HK-2 (cell line): ENCODE data around the gene MPHOSPH10.
"Not testable (repeated sequence)": the region's sequence is repeated elsewhere in the genome, so short reads cannot be mapped to it uniquely, and the experiment has no call there.

ENCODE experiments used
- DNase-seq: peaks from one replicate; pipeline ENCODE4 v3.0.0-alpha.2; 2018; ENCODE audit not compliant: unreplicated experiment

MPHOSPH10 gene

DNA sequence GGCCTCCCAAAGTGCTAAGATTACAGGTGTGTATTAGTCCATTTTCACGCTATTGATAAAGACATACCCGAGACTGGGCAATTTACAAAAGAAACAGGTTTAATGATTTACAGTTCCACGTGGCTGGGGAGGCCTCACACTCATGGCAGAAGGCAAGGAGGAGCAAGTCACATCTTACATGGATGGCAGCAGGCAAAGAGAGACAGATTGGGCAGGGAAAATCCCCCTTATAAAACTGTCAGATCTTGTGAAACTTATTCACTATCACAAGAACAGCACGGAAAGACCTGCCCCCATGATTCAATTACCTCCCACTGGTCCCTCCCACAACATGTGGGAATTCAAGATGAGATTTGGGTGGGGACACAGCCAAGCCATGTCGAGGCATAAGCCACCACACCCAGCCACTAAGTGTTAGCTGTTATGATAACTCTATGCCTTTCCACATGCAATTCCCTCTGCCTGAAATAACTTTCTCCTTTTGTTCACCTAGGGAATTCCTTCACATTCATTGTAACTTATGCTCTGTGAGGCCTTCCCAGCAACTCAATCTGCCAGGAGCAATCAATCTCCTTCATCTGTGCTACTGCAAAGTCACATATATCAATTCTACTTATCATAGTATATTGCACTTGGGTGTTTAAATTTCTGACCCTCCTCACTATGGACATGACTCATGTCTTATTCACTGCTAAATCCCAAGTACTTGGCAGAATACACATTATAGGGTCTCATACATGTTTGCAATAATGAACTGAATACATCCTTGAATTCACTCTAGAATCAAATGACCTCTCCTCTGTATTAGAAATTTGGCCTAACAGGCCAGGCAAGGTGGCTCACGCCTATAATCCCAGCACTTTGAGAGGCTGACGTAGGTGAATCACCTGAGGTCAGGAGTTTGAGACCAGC lies 7.8 kb upstream of the MPHOSPH10 start:
- no peak for DNase-seq

DNA sequence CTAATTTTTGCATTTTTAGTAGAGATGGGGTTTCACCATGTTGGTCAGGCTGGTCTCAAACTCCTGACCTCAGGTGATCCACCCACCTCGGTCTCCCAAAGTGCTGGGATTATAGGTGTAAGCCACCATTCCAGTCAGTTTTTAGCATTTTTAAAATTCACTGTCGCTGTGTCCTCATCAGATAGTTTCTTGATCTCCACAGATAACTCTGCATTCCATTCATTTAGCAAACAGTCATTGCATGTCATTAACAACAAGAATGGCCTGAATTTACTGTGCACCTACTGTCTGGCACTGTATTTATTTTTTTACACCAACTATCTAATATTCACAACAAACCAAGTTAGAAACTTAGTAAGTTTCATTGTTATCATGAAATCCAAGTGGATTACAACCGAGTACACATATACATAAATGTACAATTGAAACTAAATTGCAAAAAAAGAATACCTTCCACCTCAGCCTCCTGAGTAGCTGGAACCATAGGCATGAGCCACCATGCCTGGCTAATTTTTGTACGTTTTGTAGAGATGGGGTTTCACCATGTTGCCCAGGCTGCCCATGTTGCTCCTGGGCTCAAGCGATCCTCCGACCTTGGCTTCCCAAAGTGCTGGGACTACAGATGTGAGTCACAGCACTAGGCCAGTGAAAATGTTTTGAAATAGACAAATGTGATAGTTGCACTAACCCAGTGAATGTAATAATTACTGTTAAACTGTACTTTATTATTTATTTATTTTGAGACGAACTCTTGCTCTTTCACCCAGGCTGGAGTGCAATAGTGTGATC lies 4.7 kb upstream of the MPHOSPH10 start:
- DNase-seq = no peak

DNA sequence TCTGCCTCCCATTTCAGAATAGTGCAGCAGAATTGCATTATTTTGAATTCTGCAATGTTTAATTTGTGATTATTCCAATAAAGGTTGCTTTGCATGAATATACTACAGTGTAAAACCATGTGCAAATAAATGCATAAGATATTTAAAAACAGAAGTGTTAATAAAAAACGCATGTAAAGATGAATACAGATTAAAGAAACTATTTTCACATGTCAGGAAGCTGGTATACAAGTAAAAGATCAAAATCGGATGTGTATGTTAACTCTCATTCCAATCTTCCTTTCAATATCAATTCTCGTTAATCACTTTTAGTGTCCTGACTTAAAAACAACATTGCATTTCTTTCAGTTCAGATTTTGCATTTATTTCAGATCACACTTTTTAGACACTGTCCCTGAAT lies 3.5 kb upstream of the MPHOSPH10 start:
- no peak for DNase-seq

DNA sequence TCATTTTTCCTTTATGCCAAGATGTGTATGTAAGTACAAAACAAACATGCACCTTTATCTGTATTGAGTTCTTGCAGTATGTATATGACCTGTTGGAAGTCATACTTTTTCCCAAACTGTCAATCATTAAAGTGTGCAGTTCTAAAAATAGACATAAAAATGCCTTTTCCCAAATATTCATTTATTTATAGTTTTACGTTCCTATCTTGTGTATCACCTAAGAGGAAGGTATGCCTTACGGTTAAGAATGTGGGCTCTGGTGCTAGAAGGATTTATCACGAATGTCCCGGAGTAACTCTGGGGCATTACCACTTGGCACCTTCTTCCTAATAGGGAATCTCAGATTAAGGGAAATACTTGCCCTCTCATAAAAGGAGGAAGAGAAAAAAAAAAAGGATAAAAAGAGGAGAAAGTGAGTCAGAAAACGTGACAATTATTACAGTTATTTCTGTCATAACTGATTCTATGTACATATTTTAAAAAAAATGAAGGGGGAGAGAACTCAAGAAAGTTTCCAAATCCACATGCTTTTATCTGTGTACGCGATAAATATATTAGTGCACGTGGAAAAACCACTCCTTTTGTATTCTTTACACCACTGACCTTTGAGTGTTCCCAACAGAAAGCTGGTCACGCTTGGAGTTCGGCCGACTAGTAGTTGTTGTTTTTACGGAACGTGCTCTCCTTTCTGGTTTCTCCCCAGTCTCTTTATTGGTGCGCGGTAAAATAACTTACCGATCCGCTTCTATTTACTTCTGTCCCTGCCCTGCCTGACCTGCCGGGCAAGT lies 1.1 kb upstream of the MPHOSPH10 start:
- no peak for DNase-seq

DNA sequence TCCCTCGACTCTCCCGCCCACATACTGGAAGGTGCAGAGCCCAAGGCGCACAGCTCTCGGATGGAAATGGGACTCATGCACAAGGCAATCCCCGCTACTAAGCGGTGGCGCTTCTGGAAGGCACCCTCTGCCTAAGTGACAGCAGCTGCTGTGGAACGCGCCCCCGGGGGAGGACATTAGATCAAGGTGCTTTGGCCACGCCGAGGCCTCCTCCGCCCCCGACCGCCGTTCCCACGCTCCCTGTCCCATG lies 607 bp upstream of the MPHOSPH10 start:
- no peak for DNase-seq

DNA sequence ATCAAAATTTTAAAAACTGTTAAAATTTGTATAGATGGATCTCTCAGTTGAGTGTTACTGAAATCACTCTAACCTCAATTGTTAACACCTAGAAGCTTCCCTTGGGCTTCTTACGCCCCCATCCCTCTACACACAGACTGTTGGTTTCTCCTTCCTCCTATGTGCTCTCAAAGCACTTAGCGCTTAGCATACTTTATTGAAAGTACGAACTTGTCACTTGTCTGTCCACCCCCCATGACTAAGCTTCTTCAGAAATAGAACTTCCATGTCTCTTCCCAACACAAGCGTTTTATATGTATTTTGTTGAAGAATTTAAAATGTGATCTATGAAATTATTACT lies 441 bp downstream of the MPHOSPH10 start:
- DNase-seq = no peak

DNA sequence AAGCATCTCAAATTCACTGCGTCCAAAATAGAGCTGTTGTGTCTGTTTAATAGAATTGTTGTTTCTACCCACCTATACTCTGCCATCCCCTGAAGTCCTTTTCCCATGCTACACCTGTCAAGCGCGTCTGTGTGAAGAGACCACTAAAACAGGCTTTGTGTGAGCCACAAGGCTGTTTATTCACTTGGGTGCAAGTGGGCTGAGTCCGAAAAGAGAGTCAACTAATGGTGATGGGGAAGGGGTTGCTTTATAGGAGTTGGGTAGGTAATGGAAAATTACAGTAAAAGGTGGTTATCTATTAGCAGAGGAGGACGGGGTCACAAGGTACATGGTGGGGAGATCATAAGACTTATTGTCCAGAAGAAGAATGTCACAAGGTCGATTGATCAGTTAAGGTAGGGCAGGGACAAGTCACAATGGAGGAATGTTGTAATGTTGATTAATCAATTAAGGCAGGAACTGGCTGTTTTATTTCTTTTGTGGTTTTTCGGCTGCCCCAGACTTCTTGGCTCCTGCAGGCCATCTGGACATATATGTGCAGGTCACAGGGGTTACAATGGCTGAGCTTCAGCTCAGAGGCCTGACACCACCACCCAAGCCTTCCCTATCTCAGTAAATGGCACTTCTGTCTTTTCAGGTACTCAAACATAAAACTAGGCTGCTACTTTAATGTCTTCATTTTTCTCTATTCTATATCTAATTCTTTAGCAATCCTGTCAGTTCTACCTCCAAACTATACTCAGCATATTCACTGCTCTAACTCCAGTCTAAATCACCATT lies 1.1 kb downstream of the MPHOSPH10 start:
- not testable (repeated sequence) for DNase-seq

DNA sequence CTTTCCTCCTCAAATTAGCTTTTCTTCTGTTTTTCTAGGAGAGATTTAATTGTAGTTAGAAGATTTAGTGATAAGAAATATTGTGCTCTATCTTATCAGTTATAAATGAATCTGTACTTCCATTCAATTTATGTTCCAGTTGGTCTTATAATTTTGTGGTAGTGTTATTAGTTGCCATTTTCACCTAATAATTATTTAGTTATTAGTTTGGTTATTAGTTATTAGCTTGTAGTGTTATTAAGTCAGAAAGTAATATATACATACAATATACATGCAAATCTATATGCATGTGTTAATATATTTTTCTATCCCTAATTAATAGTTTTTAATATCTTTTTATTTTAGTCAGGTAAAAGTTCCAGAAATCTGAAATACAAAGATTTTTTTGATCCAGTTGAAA lies 3.2 kb downstream of the MPHOSPH10 start:
- DNase-seq = no peak

DNA sequence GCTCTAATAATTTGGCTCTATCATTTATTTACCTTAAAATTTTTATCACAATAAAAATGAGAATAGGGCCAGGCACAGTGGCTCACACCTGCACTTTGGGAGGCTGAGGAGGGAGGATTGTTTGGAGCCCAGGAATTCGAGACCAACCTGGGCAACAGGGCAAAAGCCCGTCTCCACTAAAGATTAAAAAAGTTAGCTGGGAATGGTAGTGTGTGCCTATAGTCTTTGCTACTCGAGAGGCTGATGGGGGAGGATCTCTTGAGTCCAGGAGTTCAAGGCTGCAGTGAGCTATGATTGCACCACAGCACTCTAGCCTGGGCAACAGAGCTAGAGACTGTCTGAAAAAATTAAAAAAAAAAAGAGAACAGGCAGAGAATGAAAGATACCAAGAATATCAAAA lies 5.7 kb downstream of the MPHOSPH10 start:
- no peak for DNase-seq

DNA sequence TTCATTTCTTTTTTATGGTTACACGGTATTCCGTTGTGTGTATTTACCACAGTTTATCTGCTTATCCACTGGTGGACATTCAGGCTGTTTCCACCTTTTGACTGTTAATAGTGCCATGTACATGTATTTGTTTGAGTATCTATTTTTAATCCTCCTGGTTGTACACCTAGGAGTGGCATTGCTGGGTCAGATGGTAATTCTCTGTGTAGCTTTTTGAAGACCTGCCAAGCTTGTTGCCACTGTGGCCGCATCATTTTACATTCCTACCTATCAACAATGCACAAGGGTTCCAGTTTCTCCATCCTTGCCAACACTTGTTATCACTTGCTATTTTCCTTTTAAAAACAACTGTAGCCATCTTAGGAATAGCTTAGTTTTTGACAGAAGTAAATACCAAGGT lies 13.3 kb downstream of the MPHOSPH10 start:
- no peak for DNase-seq

DNA sequence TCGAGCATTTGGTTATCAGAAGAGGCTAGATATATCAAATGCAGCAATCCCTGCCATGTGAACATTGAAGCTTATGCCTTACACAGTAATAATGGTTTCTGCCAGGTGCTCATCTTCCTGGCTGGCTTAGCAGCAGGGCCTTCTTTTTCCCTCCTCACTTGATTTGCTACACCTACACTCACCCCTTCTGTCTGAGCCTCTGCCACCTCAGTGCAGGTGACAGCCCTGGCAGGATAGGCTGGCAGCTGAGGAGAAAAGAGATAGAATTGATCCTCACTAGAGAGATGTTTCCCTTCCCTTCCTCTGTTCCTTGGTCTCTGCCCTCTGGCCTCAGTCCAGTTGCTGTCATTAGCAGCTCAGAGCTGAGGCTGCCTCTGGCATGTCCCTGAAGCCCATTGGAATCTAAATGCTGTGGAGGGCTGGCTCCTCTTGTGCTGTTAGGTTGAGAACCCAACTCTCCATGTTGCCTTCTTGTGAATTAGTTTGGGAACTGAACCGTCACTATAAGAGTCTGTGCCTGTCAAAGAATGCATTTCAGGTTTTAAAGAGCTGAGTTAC lies 18.2 kb downstream of the MPHOSPH10 start:
- no peak for DNase-seq

DNA sequence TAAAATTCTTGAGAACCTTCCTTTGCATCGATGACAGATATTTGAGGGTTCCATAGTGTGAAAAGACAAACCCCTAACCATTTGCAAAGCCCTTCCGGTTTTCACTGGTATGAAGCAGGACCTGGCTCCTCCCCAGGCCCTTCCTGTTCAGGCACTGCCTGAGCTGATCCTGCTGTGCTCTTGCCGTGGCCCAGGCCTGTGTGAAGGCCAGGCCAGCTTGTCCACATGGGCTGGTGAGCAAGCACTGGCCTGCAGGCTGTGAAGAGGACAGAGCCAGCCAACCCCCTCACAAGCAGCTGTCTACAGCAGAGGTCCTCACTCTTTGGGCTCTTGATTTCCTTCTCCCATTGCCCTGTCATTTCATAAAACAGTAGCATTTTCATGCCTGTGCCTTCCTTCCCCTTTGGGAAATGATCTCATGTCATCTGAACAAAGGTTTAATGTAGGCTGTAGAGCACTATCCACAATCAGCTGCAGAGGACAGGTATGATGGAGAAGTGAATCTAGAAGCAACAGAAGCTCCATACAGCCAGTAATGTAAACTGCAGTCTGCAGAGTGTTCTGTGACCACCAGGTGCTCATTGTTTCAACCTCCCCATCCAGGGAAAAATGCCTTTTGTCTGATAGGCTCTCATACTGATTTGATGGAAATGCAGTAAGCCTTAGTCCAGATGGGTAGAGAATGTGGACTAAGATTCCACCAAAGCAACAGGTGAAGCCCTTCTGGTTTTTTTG lies 19.8 kb downstream of the MPHOSPH10 start:
- no peak for DNase-seq

DNA sequence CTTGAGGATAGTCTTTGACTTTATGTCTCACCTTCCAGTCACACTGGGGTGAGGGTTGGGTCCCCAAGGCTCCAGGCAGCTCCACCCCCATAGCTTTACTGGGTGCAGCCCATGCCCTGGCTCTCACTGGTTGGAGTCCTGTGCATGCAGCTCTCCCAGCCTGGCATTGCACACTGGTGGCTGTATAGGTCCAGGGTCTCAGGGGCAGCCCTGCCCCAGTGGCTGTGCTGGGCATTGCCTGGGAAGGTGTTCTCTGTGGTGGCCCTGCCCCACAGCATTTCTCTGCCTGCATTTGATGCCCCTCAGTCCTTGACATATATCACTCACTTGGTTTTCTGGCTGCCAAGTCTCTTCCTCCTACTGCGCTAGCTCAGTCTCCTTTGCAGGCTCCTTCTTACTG lies 21.2 kb downstream of the MPHOSPH10 start:
- no peak for DNase-seq

DNA sequence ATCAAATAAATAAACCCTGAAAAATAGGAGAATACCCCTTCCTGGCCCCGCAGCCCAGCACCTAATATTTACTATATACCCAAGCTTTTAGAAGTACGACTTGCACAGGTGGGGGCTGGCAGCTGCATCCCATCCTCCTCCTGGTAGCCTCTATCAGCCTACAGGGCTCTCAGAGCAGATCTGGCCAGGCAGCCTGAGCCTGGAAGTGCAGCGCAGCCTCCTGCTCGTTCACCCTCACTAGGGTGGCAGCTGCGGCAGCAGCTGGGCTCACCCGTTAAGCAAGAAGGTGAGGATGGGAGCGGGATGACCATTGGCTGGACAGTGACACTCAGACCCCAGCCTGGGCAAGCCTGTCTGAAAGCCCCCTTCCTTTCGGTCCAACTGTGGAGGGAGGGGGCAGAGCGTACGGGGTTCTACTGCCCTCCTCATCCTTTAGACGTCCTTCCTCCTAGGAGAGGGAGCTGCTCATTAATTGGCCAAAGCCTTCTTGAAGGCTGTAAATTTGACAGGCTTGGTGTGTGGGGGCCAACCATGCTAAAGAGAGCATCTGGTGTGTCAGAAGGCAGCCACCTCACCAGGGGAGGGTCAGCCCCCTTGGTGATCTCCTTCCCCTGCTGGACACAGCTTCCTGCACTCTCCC lies 23.3 kb downstream of the MPHOSPH10 start:
- no peak for DNase-seq

DNA sequence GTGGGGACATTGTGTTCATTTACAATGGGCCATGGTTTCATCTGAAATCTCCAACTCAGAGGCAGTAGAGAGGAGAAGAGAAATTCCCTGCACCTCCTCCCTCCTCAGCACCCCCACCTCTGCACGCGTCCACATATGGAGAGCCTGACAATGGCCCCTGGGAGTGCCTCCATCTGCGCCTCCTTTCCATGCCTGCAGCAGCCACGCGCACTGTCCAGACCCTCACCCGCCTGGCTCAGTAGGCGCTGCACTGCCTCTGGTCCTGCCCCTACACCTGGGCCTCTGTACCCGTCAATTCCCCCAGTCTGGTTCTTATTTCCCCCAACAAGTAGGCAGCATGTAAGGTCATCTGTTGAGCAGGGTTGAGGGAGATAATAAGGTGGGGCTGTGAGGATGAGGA lies 23.8 kb downstream of the MPHOSPH10 start:
- DNase-seq = no peak

DNA sequence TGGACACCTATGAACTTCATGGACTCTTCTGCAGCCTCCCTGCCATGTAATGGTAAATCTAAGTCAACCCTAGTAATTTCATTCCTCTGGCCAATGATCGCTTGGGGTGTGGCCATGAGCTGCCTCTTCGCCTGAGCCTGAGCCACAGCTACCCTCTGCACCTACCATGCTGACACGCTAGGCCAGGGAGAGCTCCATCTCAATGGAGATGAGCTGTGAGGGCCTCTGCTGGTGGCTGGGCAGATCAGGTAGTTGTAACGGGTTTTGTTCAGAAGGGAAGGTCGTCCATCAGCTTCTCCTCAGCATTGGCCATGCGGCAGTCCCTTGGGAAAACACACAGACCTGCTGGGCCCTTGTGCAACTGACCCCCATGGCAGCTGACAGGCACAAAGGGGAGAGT lies 24.4 kb downstream of the MPHOSPH10 start:
- peak; percentile 26 for DNase-seq

DNA sequence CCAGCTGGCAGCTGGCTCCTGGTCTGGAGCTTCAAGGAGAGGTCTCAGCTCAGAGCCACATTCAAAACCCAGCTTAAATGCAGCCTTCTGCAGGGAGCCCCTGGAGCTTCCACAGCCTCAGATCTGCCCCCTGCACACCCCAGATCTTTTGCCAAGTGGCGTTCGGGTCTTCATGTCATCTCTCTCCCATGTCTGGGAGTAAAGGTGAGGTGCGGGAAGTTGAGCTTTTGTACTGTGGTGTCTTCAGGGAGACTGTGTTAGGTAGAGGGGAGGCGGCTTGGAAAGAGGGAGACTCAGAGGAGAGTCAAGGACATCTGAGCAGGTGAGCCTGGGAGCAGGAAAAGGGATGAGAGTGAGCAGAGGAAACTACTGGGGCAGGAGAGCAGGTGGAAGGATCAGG lies 25.4 kb downstream of the MPHOSPH10 start:
- DNase-seq = no peak

DNA sequence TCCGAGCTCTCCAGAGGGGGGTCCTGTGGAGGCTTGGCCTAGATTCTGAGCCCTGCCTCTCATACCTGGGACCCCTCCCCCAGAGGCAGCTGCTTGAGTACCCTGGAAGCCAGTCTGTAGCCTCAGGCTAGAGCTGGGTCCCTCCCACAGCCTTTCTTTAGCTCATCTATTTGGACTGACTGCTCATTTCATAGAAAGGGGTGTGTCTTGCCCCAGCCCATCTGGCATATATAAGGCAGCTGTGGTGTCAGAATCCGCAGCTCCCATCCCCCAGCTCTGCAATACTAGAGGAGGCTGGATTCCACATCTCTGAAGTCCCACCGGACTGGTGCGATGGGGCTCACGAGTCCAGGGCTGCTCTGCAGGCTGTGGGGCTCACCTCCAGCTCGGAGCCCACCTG lies 26.1 kb downstream of the MPHOSPH10 start:
- no peak for DNase-seq

DNA sequence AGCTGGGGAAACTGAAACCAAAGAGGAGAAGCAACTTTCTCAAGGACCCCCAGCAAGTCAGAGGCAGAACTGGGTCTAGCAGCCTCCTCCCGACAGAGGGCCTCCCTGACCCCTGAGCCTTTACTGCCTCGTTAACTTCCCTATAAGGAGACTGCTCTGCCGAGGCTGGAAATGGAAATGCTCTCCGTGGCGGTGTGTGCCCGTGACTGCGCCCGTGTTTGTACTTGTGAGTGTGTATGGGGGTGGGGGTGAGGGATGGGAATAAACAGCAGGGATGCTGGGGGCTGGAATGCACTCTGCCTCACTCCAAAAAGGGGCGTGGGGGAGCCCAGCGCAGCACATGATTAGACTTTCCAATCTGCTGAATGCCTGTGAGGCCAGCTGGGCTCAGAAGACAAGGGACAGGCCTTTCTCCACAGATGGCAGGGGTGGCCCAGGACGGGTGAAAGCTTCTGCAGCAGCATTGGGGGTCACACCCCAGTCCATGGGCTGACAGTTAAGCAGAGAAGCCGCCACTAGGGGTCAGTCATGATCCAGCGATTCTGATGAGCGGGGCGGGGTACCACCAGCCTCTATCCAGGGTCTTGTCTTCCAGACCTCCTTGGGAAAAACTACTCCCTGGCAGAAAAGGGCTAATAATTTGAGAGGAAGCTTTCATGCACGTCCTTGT lies 26.8 kb downstream of the MPHOSPH10 start:
- peak; percentile 37 for DNase-seq

DNA sequence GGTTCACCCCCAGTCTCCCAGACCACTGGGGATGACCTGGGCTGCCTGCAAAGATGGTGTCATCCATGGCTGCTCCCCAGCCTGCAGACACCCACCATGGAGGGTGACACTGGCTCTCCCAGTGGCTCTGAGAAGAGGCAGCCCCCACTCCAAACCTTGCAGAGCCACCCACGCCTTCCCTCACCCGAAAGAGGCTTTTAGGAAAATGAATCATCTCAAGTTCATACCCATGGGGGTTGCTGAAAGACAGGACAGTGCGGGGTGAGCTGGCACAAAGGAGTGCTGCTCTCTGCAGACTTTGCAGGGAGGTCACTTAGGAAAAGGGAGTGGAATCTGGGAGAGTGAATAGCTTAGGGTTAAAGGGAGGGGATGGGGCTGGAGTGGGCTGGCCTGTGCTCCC lies 36.4 kb downstream of the MPHOSPH10 start:
- DNase-seq = no peak
